GM18505 (cell line): Measurements from ENCODE around the gene KCNAB1.

Experiments
- ATAC-seq: cut with Tn5 transposase; IDR thresholded peaks from one replicate; pipeline ENCODE4 v1.9.1; 2021; ENCODE audit not compliant: unreplicated experiment
- POLR2A ChIP-seq: IDR thresholded peaks from 4 replicates; pipeline ENCODE4 v1.6.1; 2011; ENCODE audit warnings: borderline replicate concordance; ENCODE audit not compliant: insufficient read depth, insufficient read length; ENCODE audit errors: extremely low read depth

Gene KCNAB1

DNA sequence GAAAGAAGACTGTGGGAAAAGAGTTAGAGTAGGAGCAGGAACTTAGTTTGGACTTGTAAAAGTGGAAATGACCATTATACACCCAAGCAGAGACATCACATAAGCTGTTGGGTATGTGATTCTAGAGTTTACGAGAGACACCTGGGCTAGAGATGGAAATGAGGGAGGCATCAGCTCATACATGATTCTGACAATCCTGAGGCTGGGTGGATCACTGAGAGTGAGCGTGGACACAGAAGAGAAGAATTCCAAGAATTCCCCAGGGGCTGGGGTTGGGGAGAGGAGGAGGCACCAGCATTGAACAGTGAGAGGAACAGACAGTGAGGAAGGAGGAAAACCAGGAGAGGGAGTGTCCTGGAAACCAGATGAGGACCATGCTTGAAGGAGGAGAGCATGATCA is 113.5 kb downstream of the KCNAB1 start:
- no peak for TF ChIP-seq POLR2A
- no peak for ATAC-seq

DNA sequence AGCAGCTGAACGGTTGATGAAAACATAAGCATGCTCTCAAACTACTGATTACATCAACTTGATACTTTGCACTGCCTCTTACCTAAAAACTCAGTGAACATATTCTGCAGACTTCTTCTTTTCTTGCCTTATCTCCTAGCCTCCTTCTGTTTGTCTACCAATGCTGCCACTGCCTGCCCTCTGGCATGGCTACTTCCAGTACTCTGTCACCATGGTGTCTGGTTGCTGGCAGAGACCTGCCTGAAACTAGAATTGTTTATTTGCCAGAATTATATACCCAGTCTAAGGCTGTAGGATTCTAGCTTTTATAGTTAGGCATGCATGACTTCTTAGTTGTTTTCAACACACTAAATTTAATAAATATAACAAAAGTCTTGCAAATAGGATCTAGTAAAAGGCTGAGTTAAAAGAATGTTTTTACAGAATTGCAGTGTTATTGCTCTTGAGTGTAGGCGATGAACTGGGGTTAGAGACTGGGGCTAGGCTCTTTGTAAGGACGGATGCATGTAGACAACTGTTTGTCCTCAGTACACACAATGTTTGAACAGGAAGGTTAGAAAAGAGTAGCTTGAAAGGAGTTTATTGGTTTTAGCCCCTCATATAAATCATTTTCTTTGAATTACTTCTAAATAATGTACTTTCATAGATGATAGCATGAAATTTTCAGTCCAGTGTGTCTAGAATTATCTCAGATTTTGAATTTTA is 116.3 kb downstream of the KCNAB1 start:
- no peak for ATAC-seq
- no peak for TF ChIP-seq POLR2A

DNA sequence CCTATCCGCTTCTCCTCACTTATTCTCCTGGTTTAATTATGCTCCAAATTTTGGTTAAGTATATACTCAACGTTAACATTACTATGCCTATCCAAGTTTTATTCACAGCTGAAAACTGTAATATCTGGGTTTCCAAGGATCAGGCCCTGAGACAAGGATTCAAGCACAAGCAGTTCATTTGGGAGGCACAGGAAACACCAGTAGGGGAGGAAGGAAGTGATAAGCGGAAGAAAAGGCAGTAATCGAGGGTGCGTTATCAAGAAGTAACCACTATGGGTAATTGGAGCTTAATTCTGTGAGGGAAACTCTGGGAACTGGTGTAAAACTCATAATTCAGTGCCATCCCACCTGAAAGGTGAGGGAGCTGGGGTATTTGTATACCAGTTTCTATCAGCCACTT is 120.3 kb downstream of the KCNAB1 start:
- no peak for ATAC-seq
- TF ChIP-seq POLR2A, result no peak

- ATAC-seq, result no peak
- no peak for TF ChIP-seq POLR2A
Observed at GRCh38 chr3:156246961-156247725, 126.8 kb downstream of the KCNAB1 start.

GRCh38 chr3:156250550-156250949 is 130.2 kb downstream of the KCNAB1 start:
- TF ChIP-seq POLR2A, result no peak
- no peak for ATAC-seq

GRCh38 chr3:156251424-156251823 is 131.0 kb downstream of the KCNAB1 start:
- TF ChIP-seq POLR2A, result no peak
- ATAC-seq, result no peak

- no peak for TF ChIP-seq POLR2A
- no peak for ATAC-seq
Observed at GRCh38 chr3:156252656-156253055, 132.3 kb downstream of the KCNAB1 start.

DNA sequence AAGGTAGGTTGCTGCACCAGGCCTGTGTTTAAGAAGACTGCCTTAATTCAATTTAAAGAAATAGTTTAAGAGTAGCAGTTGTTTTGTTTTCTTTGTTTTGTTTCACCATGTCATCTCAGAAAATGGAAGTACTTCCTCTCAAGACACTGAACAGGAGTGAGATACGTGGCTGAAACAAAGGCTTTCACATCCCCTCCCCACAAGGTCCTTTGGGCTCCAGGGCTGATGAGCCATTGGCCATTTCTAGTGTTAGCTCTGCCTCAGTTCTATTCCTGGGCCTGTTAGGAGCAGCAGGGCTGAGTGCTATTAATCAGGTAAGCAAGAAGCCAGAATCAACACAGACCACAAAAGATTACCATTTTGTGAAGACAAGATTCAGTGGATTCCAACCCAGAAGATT is 132.8 kb downstream of the KCNAB1 start:
- no peak for TF ChIP-seq POLR2A
- peak; percentile 65 for ATAC-seq

- ATAC-seq, result no peak
- TF ChIP-seq POLR2A, result no peak
Observed at GRCh38 chr3:156256256-156256655, 135.9 kb downstream of the KCNAB1 start.

DNA sequence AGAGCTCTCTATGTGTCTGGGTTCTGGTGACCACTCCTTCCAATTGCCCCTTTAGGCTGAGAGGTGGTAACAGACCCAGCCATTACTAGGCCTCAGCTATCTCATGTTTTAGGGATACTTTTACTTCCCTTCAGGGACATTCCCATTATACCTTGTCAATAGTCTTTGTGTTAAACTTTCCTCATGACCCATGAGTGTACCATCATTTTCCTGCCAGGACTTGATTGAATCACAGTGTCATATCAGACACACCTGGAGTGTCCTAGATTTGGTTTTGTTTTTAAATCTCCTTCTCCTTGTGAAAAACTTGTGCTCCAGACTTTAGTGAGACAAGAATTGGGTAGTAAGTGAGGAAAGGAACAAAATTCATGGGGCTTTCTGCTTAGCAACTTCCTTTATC is 136.6 kb downstream of the KCNAB1 start:
- ATAC-seq, result no peak
- no peak for TF ChIP-seq POLR2A

- no peak for TF ChIP-seq POLR2A
- ATAC-seq, result no peak
Observed at GRCh38 chr3:156258301-156258700, 137.9 kb downstream of the KCNAB1 start.

GRCh38 chr3:156259896-156260295 is 139.5 kb downstream of the KCNAB1 start:
- no peak for ATAC-seq
- TF ChIP-seq POLR2A, result no peak

GRCh38 chr3:156260331-156260730 is 140.0 kb downstream of the KCNAB1 start:
- TF ChIP-seq POLR2A, result no peak
- no peak for ATAC-seq

- no peak for ATAC-seq
- no peak for TF ChIP-seq POLR2A
Observed at GRCh38 chr3:156264771-156265170, 144.4 kb downstream of the KCNAB1 start.
